AG04450 (cell line): Measurements from ENCODE around the gene DIP2B. TPM values are rescaled to one million over a fixed set of nuclear protein-coding genes. Genes with fewer than 3 reads are reported as not detected.

Source experiments
- CTCF ChIA-PET: fragments of 300-600, 350-600 bp; formaldehyde crosslinking; extraction: SDS; loops from one replicate; lab custom pipeline; 2022; ENCODE audit warnings: antibody characterized with exemption, inconsistent platforms; lab: Charles Lee
- POLR2A ChIA-PET: fragments of 350-600 bp; formaldehyde crosslinking; extraction: SDS; loops from one replicate; lab custom pipeline; 2021; ENCODE audit warnings: antibody characterized with exemption, inconsistent platforms; lab: Yijun Ruan, JAX
- DNase-seq: peaks from one replicate; pipeline ENCODE4 v3.0.0-alpha.2; 2011; ENCODE audit warnings: low read depth, low spot score
- H3K27ac ChIP-seq: one replicate; pipeline ENCODE4 v1.5.1; 2012; ENCODE audit warnings: low read depth, low read length, control low read depth
- H3K27me3 ChIP-seq: one replicate; pipeline ENCODE4 v1.6.0; 2012; ENCODE audit warnings: low read length; ENCODE audit not compliant: control insufficient read depth, insufficient read depth
- H3K4me3 ChIP-seq: 2 replicates; pipeline ENCODE4 v1.5.1; 2011; ENCODE audit warnings: mild to moderate bottlenecking, low read depth, low read length, control low read depth
- H3K9me3 ChIP-seq: 2 replicates; pipeline ENCODE4 v1.5.1; 2012; ENCODE audit warnings: low read length; ENCODE audit not compliant: control insufficient read depth, insufficient read depth
- CTCF ChIP-seq: IDR thresholded peaks from 2 replicates; pipeline ENCODE4 v1.5.1; 2011; ENCODE audit warnings: low read depth, low read length, control low read depth, inconsistent platforms
- polyA plus RNA-seq: library from polyadenylated mRNA; depleted of rRNA; stranded (reverse); fragments of >200 nt; gene quantifications from 2 replicates; pipeline ENCODE4 v1.2.3, GENCODE V29; 2011

The DIP2B gene
- polyA plus RNA-seq, 1 experiment = 22.0 TPM

DNA sequence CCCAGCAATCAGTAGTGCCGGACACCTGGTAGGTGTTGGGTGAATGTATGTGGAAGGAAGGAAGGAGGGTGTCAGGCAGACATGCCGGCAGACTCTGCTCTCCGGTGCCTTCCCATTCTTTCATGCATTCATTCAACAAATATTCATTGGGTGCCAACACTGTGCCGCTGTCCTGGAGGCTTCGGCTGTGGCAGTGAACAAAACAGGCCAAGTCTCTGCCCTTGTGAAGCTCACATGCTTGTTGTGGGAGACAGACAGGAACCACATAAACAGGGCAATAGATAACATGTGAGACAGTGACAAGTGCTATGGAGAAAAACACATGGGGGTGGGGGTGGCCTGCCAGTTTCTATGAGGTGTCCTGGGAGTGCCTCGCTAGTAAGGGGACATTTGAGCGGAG lies 202.6 kb downstream of the DIP2B start:
- no peak for DNase-seq
- TF ChIP-seq CTCF = no peak

DNA sequence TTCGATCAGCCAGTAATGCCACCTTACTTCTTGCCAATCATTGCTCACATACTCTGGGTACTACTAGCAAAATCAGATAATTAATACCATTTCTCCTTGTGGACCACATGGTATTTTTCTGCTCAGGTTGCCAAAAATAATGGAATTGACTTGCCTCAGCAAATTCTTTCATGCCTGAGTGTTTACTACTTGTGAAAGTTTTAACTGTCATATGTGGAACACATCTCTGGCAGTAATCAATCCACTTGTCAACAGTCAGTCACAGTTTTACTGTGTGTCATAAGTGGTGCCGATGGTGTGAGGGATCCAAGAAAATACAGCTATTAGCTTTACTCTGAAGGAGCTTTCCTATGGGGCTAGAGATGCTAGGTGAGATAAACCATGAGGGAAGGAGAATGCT lies 203.8 kb downstream of the DIP2B start:
- H3K27me3 ChIP-seq = no peaks in the 10 kb centered on the region
- H3K9me3 ChIP-seq = no peaks in the 10 kb centered on the region
- DNase-seq = no peak
- ChIA-PET POLR2A (no interaction called here), CTCF (interaction anchor here (1.6 kb wide), 1 partner anchor 338 kb away, joined by 3 read pairs; no protein-coding TSS in a partner anchor)
- no peak overlapping the region for H3K4me3 ChIP-seq
- no peak for TF ChIP-seq CTCF
- H3K27ac ChIP-seq = no peak overlapping the region

More for the DNA sequence above, 202.6 kb downstream of the DIP2B start:
- ChIA-PET POLR2A (no interaction called here), CTCF (no interaction called here)
- H3K27ac ChIP-seq = no peak overlapping the region
- H3K27me3 ChIP-seq = no peaks in the 10 kb centered on the region
- no peaks in the 10 kb centered on the region for H3K9me3 ChIP-seq
- no peak overlapping the region for H3K4me3 ChIP-seq

GRCh38 chr12:50711121-50711520 lies 206.3 kb downstream of the DIP2B start:
- Histone ChIP-seq H3K4me3 (no peak overlapping the region), H3K9me3 (no peaks in the 10 kb centered on the region), H3K27me3 (no peaks in the 10 kb centered on the region), H3K27ac (no peak overlapping the region)
- TF ChIP-seq CTCF = no peak
- CTCF ChIA-PET = interaction anchor here (0.8 kb wide), 1 partner anchor 206 kb away, joined by 3 read pairs; the partner anchor contains the start of gene DIP2B
- POLR2A ChIA-PET = no interaction called here
- no peak for DNase-seq

DNA sequence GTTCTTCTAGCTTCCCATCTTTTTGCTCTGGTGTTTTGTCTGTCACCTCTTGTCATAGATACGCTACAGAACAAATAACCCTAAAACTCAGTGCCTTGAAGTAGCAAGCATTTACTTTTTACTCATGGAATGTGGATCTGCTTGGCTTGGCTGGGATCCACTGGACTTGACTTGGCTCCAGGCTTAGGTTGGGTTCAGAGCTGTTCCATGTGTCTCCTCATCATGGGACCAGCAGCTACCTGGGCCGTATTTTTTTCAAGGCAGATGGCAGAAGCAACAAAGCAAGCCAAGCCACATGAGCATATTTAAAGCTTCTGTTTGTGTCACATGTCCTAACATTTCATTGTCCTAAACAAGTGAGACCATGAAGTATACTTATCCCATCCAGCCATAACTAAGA lies 210.4 kb downstream of the DIP2B start:
- Histone ChIP-seq H3K27me3 (no peaks in the 10 kb centered on the region), H3K27ac (no peak overlapping the region), H3K9me3 (no peaks in the 10 kb centered on the region), H3K4me3 (no peak overlapping the region)
- no peak for TF ChIP-seq CTCF
- ChIA-PET CTCF (interaction anchor here (0.6 to 1.3 kb wide), 2 partner anchors 211 to 212 kb away, joined by 4 to 8 read pairs; no protein-coding TSS in a partner anchor), POLR2A (no interaction called here)
- no peak for DNase-seq

DNA sequence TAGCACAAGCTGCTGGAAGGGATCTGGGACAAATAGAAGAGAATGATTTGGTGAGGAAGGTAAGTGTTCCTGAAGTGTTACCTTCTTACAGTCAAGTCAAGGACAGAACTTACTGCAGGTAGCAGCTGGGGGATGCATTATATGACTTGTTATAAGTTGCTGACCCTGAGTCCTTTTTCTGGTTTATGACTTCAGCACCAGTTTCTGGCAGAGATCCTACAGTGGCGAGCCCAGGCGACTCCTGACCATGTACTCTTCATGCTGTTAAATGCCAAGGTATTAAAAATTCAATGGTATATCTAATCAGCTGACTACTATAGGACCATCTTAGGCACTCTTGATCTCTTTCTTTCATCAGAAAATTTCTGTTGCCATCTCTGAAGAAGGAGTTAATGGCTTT lies 214.0 kb downstream of the DIP2B start:
- ChIA-PET POLR2A (no interaction called here), CTCF (no interaction called here)
- no peaks in the 10 kb centered on the region for H3K9me3 ChIP-seq
- DNase-seq = no peak
- H3K4me3 ChIP-seq = no peak overlapping the region
- no peaks in the 10 kb centered on the region for H3K27me3 ChIP-seq
- TF ChIP-seq CTCF = no peak
- no peak overlapping the region for H3K27ac ChIP-seq
